Ishikawa (cell line): ENCODE results near the gene RBMS1.

Experiments
- CEBPB ChIP-seq: IDR thresholded peaks from 2 replicates; pipeline ENCODE4 v1.6.1; 2012
- EGR1 ChIP-seq: IDR thresholded peaks from 2 replicates; pipeline ENCODE4 v1.6.1; 2012
- EP300 ChIP-seq: IDR thresholded peaks from 2 replicates; pipeline ENCODE4 v1.6.1; 2012; ENCODE audit warnings: borderline replicate concordance
- FOXM1 ChIP-seq: IDR thresholded peaks from 2 replicates; pipeline ENCODE4 v1.6.1; 2012; ENCODE audit warnings: low read depth, borderline replicate concordance
- NFIC ChIP-seq: IDR thresholded peaks from 2 replicates; pipeline ENCODE4 v1.6.1; 2012
- RAD21 ChIP-seq: IDR thresholded peaks from 2 replicates; pipeline ENCODE4 v1.6.1; 2012; ENCODE audit warnings: low read depth
- TAF1 ChIP-seq: IDR thresholded peaks from 2 replicates; pipeline ENCODE4 v1.6.1; 2012; ENCODE audit warnings: low read depth, mild to moderate bottlenecking
- TCF12 ChIP-seq: IDR thresholded peaks from 2 replicates; pipeline ENCODE4 v1.6.1; 2012; ENCODE audit warnings: low read depth
- TEAD4 ChIP-seq: IDR thresholded peaks from 2 replicates; pipeline ENCODE4 v1.6.1; 2012
- YY1 ChIP-seq: IDR thresholded peaks from 2 replicates; pipeline ENCODE4 v1.6.1; 2012; ENCODE audit warnings: low read depth
- ZBTB7A ChIP-seq: IDR thresholded peaks from 2 replicates; pipeline ENCODE4 v1.6.1; 2012; ENCODE audit warnings: low read depth
- TF ChIP-seq, protein P1 (sequence below): IDR thresholded peaks from 2 replicates; pipeline ENCODE4 v1.6.1; 2012; ENCODE audit warnings: low read depth, mild to moderate bottlenecking

DNA sequence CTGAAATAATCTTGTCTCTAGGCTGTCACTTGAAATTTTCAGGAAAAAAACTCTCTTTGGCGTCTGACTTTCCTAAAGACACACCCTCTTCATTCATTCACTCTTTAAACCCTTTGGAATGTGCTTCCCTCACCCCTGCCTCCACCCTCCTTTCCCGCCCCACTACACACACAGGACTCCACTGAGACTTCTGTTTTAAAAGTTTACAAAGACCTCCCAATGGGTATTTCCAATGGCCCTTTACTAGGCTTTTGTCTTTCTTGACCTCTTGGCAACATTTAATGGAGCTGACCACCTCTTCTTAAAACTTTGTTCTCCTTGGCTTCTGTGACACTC lies 96.1 kb downstream of the RBMS1 start:
- TF ChIP-seq EP300 (no peak), CEBPB (no peak), TAF1 (no peak), EGR1 (no peak), RAD21 (no peak), FOXM1 (no peak), NFIC (no peak; the same call in 1 of the 2 replicates), ZBTB7A (no peak), TEAD4 (peak; percentile 67), TCF12 (no peak), YY1 (no peak)
- TF ChIP-seq, protein P1, sequence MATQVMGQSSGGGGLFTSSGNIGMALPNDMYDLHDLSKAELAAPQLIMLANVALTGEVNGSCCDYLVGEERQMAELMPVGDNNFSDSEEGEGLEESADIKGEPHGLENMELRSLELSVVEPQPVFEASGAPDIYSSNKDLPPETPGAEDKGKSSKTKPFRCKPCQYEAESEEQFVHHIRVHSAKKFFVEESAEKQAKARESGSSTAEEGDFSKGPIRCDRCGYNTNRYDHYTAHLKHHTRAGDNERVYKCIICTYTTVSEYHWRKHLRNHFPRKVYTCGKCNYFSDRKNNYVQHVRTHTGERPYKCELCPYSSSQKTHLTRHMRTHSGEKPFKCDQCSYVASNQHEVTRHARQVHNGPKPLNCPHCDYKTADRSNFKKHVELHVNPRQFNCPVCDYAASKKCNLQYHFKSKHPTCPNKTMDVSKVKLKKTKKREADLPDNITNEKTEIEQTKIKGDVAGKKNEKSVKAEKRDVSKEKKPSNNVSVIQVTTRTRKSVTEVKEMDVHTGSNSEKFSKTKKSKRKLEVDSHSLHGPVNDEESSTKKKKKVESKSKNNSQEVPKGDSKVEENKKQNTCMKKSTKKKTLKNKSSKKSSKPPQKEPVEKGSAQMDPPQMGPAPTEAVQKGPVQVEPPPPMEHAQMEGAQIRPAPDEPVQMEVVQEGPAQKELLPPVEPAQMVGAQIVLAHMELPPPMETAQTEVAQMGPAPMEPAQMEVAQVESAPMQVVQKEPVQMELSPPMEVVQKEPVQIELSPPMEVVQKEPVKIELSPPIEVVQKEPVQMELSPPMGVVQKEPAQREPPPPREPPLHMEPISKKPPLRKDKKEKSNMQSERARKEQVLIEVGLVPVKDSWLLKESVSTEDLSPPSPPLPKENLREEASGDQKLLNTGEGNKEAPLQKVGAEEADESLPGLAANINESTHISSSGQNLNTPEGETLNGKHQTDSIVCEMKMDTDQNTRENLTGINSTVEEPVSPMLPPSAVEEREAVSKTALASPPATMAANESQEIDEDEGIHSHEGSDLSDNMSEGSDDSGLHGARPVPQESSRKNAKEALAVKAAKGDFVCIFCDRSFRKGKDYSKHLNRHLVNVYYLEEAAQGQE, result no peak
